GM04504 (cell line): ENCODE measurements around the gene MTFR1L.

Source experiments
- DNase-seq: peaks from one replicate; pipeline ENCODE4 v3.0.0-alpha.2; 2012; ENCODE audit warnings: low read depth

MTFR1L gene

DNA sequence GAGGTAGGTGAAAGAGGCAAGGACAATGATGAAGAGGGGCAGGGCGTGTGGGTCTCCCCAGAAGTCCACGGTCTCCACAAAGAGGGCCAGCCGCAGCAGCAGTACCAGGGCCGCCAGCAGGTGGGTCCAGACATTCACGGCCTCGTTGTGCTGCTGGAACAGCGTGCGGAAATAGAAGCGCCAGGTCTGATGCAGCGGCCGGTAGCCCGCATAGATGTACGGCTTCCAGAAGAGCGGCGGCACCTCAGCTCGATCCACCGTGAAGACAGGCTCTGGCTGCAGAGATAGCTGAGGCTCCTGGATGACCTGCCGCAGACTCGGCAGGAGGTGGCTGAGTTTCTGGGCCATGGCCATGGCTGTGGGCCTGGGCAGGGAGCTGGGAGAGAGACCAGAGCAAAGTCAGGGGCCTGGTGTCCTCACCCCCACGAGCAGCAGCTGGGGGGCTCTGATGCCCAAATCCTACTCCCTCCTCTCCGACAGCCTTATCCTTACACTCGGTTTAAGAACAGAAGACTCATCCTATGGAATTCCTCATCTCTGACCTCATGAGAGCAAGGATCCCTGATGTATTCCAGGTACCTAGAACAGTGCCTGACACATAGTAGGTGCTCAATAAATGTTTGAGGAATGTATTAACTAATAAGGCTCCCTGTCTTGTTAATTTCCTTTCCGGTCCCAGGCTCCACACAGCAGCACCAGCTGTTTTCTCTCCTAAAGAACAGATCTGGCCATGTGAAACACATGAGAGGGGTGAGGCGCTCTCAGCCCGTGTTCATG lies 43.9 kb downstream of the MTFR1L start:
- no peak for DNase-seq

DNA sequence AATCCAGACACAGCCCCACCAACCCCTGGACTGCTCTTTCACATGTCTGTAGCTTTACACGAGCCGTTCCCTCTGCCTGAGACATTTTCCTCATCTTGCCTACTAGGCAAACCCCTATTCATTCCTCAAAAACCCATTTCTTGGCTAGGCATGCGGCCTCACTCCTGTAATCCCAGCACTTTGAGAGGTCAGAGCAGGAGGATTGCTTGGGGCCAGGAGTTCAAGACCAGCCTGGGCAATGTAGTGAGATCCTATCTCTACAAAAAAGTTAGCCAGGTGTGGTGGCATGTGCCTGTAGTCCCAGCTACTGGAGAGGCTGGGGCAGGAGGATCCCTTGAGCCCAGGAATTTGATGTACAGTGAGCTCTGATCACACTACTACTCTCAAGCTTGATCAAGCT lies 44.7 kb downstream of the MTFR1L start:
- no peak for DNase-seq

DNA sequence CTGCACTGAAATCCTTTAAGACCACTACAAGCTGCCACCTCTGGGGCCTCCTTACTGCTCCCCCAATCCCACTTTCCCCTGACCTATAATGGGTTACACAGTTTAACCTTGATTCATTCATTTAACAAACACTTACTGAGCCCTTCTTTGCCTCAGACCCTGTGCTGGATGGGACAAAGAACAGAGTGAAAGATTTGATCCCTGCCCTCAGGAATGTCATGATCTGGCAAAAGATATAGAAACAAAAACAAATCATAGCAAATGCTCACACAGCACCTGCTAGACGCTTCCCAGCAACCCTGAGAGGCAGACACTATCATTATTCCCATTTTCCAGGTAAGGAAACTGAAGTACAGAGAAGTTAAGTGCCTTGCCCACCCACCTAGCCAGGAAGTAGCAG lies 46.5 kb downstream of the MTFR1L start:
- DNase-seq: no peak

DNA sequence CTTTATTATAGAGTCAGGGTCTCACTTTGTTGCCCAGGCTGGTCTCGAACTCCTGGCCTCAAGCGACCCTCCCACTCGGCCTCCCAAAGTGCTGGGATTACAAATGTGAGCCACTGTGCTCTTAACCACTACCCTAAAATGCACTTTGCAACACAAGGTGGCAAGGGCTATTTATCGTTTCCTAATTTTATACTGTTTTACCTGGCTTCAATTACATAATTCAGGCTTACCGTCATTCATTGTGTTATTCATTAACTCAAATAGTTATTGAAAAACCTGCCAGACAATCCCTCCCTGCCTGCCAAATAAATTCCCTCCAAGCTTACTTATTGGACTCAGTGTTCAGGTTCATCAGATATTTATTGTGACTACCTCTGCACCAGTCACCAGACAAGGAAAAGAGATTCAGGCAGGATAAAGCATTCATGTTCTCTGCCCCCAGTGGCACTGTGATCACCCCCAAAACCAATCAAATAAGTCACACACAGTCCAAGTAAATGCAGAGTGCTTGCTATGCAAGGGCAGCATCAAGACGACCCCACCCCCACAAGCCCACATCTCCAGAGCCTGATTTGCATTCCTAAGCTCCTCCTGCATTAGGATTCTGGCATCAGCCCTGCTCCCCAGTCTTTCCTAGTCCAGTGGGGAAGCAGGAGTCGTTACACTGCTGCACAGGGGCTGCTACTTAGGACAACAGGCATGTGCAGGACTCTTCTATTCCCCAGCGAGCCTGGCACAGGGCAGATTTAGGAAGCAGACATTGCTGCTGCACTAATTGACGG lies 47.6 kb downstream of the MTFR1L start:
- DNase-seq: no peak

DNA sequence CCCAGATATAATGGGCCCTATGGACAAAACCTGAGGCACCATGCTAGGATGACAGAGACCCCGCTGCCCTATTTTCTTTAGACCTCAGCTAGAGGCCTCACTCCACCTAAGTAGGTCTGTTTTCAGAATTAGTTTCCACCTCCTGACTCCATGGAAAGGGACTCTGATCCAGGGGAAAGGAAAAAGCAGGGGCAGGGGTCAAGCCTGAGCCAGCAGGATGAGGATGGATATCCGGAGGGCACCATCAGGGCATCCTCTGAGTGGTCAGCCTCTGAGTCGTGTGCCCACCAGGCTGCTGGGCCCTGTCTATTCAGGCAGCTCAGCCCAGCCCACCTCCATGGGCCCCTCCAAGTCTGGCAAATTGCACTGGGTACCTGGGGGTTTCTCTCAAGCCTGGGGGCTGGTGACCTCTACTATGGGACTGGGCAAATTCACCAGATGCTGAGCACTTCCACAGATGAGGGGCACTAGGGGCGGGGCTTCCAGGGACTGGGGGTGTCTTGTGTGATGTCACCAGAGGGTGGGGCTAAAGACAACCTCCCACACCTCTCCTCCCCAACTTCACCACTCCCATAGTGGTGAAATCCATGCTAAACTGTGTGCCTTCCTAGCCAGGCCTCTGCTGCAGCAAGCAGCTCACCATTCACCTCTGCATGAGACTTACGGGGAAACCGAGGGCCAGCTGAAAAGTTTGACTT lies 50.3 kb downstream of the MTFR1L start:
- no peak for DNase-seq

DNA sequence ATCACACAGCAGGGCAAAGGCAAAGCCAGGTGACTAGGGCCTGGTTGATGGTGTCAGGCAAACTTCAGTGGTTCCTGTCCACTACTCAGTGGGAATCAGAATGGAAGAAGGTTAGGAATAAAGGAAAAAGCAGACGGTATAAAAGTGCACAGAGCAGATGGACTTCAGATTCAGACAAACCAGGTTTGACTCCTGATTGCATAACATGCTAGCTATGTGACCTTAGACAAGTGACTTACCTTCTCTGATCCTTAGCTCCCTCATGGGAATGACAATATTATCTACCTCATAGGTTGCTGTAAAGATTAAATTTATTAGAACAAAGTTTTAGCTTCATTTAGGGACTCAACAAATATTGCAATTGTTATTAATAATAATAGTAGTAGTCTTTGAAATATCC lies 50.9 kb downstream of the MTFR1L start:
- DNase-seq: no peak

DNA sequence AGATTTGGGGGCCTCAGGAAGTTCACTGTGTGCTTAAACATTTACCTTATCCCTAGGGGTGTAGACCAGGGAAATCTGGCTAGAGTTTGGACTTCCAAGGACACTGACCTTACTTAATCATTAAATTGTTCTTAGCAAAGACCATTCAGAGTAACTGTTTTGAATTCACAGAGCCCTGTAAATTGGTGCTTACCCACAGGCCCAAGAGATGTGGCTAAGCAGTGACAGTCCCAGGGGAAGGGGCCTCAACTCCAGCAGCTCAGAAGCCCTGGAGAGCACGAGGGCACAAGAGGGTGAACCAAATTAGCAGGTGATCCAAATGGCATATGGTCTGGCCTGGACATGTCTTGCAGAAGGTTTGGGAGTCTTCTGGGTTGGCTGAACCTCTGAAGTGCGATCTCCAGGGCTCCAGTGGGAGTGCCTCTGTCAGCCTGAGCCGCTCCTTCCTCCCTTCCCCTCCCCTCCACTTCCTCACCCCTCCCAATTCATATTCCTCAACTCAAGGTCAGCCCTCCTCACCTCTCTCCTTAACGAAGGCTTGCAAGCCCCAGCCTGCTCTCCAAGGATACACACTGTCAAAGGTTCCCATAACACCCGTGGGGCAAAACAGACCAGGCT lies 51.4 kb downstream of the MTFR1L start:
- no peak for DNase-seq

DNA sequence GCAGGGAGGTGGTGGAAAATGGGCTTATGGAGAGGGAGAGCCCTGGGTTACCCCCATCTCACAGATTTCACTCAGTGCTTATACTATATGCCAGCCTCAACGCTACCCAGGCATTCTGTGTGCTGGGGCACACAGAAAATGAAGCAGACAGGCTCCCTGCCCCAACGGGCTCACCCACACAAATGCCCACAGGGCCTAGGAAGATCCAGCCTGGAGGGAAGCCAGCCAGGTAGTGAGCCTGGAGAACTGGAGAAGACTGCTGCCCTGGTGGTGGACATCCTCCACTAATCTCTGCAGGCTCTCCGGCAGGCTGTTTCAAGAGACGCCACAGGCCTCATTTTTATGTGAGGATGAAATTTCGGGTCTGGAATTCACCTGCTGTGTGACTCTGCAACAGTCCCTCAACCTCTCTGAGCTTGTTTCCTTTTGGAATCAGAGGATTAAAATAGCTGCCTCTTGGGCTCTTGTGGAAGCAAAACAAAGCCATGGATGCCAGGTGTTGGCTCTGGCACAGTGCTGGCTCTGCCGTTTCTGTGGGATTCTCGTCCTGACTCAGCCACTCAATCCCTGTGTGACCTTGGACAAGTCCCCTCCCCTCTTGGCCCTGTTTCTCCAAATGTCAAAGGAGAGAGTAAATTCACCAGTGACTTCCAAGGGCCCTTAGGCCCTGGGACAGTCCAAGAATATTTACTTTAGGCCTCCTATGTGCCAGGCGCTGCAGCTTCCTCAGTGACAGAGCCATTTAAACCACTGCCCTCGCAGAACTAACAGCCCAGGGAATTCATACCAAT lies 52.1 kb downstream of the MTFR1L start:
- no peak for DNase-seq

DNA sequence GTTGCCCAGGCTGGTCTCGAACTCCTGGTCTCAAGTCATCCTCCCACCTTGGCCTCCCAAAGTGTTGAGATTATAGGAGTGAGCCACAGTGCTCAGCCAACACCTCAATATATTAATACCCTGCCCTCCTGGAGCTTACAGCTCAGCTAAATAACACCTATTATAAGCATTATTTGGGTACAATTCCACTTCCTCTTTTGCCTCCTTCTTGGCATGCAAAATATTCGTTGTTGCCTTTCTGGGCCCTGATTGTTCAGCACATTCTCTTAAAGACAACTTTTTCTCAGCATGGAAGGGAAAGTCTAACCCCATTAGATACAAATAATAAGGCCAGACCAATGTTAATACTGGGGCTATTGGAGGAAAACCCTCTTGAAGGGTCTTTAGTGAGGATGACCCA lies 53.0 kb downstream of the MTFR1L start:
- DNase-seq: no peak

DNA sequence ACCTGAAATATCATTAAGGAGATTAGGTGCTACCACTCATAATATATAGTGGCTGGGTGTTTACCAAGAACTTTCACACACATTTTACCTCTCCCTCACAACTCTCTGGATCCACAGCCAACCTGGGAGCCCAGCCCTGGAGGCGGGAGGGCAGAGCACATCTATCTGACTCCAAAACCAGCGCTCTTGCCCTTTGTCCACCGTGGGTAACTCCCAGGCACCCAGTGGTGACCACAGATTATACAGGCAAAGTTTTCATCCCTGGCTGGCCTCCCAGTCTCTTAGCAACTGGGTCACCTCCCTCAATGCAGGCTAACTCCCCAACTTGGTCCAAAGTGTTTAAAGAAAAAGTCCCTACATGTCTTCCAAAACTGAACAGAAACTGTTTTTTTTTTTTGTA lies 53.4 kb downstream of the MTFR1L start:
- DNase-seq: no peak

DNA sequence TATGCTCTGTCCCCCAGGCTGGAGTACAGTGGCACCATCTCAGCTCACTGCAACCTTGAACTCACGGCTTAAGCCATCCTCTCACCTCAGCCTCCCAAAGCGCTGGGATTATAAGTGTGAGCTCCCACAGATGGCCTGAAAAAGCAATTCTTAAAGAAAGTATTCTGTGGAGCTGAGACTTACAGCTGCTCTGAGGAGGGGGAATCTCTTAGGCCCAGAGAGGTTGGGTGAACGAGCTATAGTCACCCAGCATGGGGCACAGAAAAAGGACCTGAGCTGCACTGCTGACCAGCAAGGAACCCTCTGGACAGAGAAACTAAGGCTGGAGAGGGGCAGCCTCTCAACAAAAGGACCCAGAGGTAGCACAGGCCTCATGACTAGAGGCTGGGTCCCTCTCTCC lies 54.5 kb downstream of the MTFR1L start:
- DNase-seq: no peak

DNA sequence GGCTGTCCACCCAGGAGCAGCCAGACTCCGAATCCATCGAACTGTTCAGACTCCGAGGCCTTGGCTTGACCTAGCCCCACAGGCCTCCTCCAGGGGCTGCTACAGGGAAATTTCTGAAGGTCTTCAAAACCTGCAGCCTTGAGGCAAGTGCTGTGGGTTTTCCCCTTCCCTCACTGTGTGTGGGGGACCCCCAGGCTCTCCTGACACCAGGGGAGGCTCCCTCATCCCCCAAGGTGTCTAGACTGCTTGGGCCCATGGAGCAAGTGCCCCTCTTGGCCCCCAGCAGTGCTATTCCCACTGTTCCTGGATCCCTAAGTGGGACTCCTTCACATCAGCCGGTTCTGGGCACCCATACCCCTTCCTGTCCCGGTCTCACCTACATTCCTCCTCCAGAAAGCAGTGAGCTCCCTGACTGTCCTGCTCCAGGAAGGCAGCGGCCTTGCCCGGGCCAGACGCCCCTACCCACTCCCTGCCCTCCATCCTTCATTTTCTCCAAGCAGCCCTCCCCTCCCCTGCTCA lies 54.9 kb downstream of the MTFR1L start:
- no peak for DNase-seq

DNA sequence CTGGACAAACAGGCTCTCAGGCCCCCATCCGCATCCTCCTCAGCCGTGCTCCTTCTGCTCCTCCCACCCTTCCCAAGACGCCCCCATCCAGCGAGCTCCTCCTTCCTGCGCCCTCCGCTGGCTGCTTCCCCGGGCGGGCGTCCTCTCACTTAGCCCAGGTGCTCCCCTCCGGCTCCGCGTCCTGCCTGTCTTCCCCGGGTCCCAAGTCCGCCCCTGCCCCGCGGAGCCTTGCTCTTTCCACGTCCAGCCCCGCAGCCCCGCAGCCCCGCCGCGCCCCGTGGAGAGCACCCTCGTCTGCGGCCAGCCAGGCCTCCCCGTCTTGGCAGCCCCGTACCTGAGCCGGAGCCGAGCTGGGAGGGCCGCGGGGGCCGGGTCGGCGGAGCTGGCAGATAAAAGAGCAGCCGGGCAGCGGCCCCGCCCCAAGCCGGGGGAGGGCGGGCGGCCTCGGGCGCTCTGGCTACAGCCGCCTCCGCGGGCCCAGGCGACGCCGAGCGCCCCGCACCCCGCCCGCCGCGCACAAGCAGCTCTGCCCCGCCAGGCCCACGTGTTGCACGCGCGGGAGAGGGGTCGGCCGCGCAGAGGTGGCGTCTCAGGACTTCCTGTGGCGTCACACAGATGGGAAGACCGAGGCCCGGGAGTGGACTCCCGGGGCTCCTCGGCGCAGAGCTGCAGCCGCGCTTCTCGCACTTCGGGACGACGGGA lies 55.6 kb downstream of the MTFR1L start, which contains the start of gene PAQR7:
Gene PAQR7, minus strand, starts transcription at position 555 of the 702 bp plus-strand sequence. CDS start 11,869 bp downstream, outside the sequence.
- DNase-seq: peak; percentile 49

DNA sequence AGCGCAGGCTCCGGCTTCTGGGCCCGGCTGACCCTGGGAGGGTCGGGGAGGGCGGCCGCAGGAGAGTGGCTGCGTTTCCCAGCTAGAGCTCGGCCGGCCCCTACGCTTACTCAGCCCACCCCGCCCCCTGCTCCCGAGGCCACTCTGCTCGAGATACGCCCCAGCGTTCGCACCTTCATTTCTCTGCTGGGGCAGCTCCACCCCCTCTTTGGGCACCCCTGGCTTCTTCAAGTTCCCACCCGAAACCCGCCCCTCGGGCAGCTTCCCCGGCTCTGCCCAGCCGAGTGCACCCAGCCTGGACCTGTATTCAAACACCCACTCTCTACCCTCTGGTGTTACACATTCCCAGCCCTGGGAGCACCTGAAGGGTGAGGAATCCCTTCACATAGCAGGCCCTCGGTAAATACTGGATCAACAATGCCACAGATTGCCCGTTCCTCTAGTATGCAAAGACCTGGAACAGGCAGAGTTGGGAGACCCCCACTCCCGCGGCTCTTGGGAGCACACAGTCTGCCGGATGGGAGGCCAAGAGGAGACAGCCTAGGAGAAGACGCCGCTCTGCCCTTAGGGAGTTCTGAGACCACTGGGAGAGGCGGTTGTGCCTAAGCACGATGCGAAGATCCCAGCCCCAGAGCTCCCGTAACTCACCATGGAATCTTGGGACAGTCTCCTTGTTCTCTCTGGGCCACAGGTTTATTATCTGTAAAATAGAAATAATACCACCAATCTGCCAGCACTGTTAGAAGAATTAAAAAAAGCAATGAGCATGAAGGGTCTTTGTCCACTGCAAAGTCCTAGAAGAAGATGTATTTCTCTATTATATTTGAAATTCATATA lies 56.3 kb downstream of the MTFR1L start:
- no peak for DNase-seq

DNA sequence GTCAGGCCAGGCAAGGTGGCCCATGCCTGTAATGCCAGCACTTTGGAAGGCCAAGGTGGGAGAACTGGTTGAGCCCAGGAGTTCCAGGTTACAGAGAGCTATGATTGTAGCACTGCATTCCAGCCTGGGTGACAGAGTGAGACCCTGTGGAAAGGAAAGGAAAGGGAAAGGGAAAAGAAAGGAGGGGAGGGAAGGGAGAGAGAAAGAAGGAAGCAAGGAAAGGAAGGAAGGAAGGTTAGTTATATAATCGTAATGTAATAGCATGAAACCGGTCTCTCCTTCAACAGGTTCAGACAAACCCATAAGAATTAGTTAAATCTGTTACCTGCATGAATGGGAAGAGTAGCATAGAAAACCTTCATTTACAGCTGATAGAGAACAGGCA lies 56.9 kb downstream of the MTFR1L start:
- no peak for DNase-seq

DNA sequence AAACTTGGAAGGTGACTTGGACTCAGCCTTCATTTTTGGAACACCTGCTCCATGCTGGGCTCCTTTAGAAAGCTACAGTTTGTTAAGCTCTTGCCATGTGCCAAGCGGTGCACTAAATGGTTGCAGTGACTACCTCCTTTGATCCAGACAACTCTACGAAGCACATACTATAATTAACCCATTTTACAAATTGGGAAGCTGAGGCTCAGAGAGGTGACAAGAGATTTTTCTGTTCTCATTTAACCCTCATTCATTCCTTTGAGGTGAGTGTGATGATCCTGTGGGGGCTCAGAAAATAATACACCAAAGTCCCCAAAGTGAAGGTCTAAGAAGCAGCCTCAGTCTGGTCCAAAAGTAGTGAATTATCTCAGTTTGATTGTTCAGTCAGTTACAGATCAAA lies 57.4 kb downstream of the MTFR1L start:
- no peak for DNase-seq

DNA sequence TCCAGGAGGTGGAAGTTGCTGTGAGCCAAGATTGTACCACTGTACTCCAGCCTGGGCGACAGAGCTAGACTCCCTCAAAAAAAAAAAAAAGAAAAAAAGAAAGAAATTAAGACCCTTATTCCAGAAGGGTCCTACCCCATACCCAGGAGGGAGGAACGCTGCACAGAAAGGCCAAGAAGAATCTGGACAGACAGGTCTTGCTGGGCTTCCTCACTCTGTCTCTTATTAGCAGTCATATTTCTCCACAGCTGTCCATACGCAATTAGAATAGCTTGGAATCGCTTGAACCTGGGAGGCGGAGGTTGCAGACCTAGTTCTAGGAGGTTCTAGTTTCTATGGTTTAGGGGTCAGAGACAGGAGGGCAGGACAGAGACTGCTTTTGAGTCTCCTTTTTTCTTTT lies 58.9 kb downstream of the MTFR1L start:
- no peak for DNase-seq

DNA sequence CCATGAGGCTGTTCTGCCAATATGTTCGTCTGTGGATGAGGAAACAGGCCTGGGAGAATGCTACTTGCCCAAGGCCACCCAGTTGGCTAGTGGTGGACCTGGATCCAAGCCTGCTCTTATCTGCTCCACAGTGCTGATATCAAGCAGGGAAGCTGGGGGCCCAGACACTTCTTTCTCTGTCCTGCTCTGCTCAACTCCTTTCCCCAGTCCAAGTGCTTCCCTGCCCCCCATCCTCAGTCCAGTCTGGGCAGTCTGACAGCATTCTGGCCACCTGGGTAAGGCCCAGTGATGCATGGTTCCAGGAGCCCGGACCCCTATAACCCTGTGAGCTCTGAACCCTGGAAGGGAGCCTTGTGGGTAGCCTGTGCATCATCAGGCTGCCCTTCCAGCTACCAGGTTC lies 59.9 kb downstream of the MTFR1L start:
- DNase-seq: no peak

DNA sequence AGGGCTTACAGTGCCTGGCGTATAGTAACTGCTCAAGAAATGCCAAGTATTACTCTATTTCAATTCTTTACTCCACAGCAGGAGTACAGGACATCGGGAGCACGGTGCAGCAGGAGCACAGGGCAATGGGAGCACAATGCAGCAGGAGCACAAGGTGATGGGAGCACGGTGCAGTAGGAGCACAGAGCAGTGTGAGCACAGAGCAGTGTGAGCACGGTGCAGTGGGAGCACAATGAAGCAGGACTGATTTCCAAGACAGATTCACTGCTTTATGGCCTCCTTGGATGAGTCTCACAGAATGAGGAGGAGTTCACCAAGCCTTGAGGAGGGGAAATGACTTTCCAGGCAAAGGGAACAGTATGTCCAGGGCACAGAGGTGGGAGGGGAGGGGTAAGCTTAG lies 60.8 kb downstream of the MTFR1L start:
- DNase-seq: no peak

DNA sequence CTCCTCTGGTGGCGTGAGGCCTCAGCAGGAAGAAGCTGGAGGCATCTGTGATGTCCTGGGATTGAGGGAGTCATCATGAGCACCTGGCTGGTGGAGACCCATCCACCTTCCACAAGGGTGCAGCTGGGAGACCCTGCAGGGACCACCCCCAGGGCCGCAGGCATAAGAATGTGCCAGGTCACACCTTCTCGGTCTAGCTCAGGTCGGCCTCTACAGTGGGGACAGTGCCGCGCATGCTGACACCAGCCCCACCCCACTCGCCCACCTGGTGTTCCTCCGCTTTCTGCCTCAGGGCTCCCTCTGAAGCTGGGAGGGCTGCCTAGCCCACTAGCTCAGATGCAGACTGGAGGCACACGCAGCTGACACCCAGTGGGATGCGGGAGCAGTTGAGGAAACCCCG lies 61.5 kb downstream of the MTFR1L start:
- DNase-seq: no peak
